KMS-11 (cell line): ENCODE data around the gene FOXO1.

ENCODE experiments used
- H2AFZ ChIP-seq: fragments of 200-600 bp; sonication (generic); 2 replicates; pipeline ENCODE4 v1.6.1; 2016; ENCODE audit warnings: antibody characterized with exemption, mixed run types, low read depth
- H3K27ac ChIP-seq: fragments of 200-600 bp; sonication (generic); 2 replicates; pipeline ENCODE4 v1.6.1; 2016; ENCODE audit warnings: mild to moderate bottlenecking, mixed run types
- H3K27me3 ChIP-seq: fragments of 200-600 bp; sonication (generic); 2 replicates; pipeline ENCODE4 v1.6.1; 2017; ENCODE audit warnings: mild to moderate bottlenecking, low read depth, mixed run types, moderate library complexity; ENCODE audit not compliant: insufficient read depth
- H3K36me3 ChIP-seq: fragments of 200-600 bp; sonication (generic); 2 replicates; pipeline ENCODE4 v1.6.1; 2017; ENCODE audit warnings: mild to moderate bottlenecking, mixed run types; ENCODE audit not compliant: insufficient read depth
- H3K4me1 ChIP-seq: fragments of 200-600 bp; sonication (generic); 2 replicates; pipeline ENCODE4 v1.6.1; 2016; ENCODE audit warnings: mild to moderate bottlenecking, low read depth, mixed run types; ENCODE audit not compliant: poor library complexity, severe bottlenecking
- H3K4me2 ChIP-seq: fragments of 200-600 bp; sonication (generic); 2 replicates; pipeline ENCODE4 v1.7.0; 2016; ENCODE audit warnings: mild to moderate bottlenecking, mixed run types
- H3K4me3 ChIP-seq: fragments of 200-600 bp; sonication (generic); IDR thresholded peaks from 2 replicates; pipeline ENCODE4 v1.6.1; 2017; ENCODE audit warnings: low read depth, low read length, mixed read lengths; ENCODE audit not compliant: insufficient read depth
- H3K79me2 ChIP-seq: fragments of 200-600 bp; sonication (generic); 2 replicates; pipeline ENCODE4 v1.6.1; 2016; ENCODE audit warnings: low read depth, mixed run types; ENCODE audit not compliant: insufficient read depth
- H3K9ac ChIP-seq: fragments of 200-600 bp; sonication (generic); 2 replicates; pipeline ENCODE4 v1.6.1; 2016; ENCODE audit warnings: mild to moderate bottlenecking, mixed run types
- H4K20me1 ChIP-seq: fragments of 200-600 bp; sonication (generic); 2 replicates; pipeline ENCODE4 v1.6.1; 2016; ENCODE audit warnings: mild to moderate bottlenecking, mixed run types; ENCODE audit not compliant: insufficient read depth
- CTCF ChIP-seq: fragments of 200-600 bp; sonication (generic); conservative IDR thresholded peaks from 2 replicates; pipeline ENCODE4 v1.6.1; 2017; ENCODE audit warnings: low read depth, mild to moderate bottlenecking, antibody characterized with exemption, low read length, moderate library complexity, mixed read lengths

The FOXO1 gene

GRCh38 chr13:40626561-40626960, 39.9 kb downstream of the FOXO1 start:
- H3K9ac ChIP-seq, result no peak overlapping the region
- no peaks in the 10 kb centered on the region for H4K20me1 ChIP-seq
- no peak for TF ChIP-seq CTCF
- no peak overlapping the region for H3K4me3 ChIP-seq
- peaks cover 49% of the 10 kb centered on the region for H3K79me2 ChIP-seq
- H3K4me2 ChIP-seq, result no peak overlapping the region
- H3K27ac ChIP-seq, result no peak overlapping the region
- H3K4me1 ChIP-seq, result peaks cover 26% of the 10 kb centered on the region
- no peaks in the 10 kb centered on the region for H3K36me3 ChIP-seq
- no peak overlapping the region for H2AFZ ChIP-seq
- H3K27me3 ChIP-seq, result no peaks in the 10 kb centered on the region

- H4K20me1 ChIP-seq, result no peaks in the 10 kb centered on the region
- H3K4me2 ChIP-seq, result no peak overlapping the region
- peaks cover 54% of the 10 kb centered on the region; the same call in 1 of the 2 replicates for H3K79me2 ChIP-seq
- no peaks in the 10 kb centered on the region for H3K36me3 ChIP-seq
- no peak overlapping the region for H3K4me3 ChIP-seq
- no peak for TF ChIP-seq CTCF
- H3K9ac ChIP-seq, result no peak overlapping the region
- no peak overlapping the region for H3K27ac ChIP-seq
- no peak overlapping the region for H2AFZ ChIP-seq
- peaks cover 10% of the 10 kb centered on the region for H3K4me1 ChIP-seq
- H3K27me3 ChIP-seq, result no peaks in the 10 kb centered on the region
These were observed 41.5 kb downstream of the FOXO1 start for GRCh38 chr13:40624986-40625385.

DNA sequence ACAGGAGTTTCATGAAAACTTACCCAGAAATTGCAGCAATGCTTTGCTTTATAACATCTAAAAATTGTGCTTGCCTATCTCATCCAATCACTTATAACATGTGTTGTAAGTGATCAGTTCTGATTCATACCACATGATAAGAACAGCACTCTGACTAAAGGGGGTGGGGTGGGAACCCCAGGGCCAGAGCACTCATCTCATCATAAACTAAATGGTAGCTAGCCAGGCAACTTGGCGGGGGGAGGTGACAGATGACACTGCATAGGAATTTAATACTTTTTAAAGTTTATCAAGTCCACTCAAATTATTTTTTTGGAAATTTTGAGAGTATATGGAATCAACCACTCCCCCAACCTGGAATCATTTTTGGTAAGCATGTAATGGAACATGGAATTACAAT, 42.1 kb downstream of the FOXO1 start:
- no peak overlapping the region for H3K4me3 ChIP-seq
- H3K36me3 ChIP-seq, result no peaks in the 10 kb centered on the region
- TF ChIP-seq CTCF, result no peak
- no peak overlapping the region for H3K27ac ChIP-seq
- peaks cover 5% of the 10 kb centered on the region for H3K4me1 ChIP-seq
- no peak overlapping the region for H3K9ac ChIP-seq
- H2AFZ ChIP-seq, result no peak overlapping the region
- H3K4me2 ChIP-seq, result no peak overlapping the region
- H3K27me3 ChIP-seq, result no peaks in the 10 kb centered on the region
- H3K79me2 ChIP-seq, result peaks cover 55% of the 10 kb centered on the region; the same call in 1 of the 2 replicates
- no peaks in the 10 kb centered on the region for H4K20me1 ChIP-seq

- no peak for TF ChIP-seq CTCF
- Histone ChIP-seq H3K79me2 (peaks cover 50% of the 10 kb centered on the region; the same call in 1 of the 2 replicates), H4K20me1 (no peaks in the 10 kb centered on the region), H3K36me3 (no peaks in the 10 kb centered on the region), H3K4me2 (no peak overlapping the region), H3K27ac (no peak overlapping the region), H3K4me3 (no peak overlapping the region), H2AFZ (no peak overlapping the region), H3K4me1 (peaks cover 5% of the 10 kb centered on the region), H3K9ac (no peak overlapping the region), H3K27me3 (no peaks in the 10 kb centered on the region)
These were observed 43.7 kb downstream of the FOXO1 start for GRCh38 chr13:40622761-40623160.
